ENCODE data around the gene ELOVL5. TPM values are rescaled to one million over a fixed set of nuclear protein-coding genes. Genes with fewer than 3 reads are reported as not detected.
"Not testable (repeated sequence)": the region's sequence is repeated elsewhere in the genome, so short reads cannot be mapped to it uniquely, and the experiment has no call there.

The ELOVL5 gene
- total RNA-seq, 1 donor from 2014 or later, result 97.7 TPM

DNA sequence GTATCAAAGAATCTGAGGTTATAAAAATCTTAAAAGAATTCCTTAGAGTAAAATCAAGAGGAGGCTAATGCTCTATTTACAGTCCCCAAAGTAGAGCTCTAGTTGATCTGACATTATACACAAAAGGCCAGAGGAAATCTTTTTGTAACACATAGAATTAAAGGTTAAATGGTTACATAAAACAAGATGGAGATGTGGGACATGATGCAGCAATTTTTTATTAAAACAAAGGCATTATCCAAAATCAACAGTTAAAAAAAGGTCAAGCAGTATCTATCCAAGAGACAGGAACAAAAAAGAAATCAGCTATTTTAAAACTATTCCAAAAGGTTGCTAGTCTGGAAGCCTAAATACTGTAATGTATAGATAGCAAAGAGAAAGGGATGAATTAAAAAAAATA, 20.4 kb downstream of the ELOVL5 start:
- no peak for DNase-seq (ENCODE audit: low spot score)

GRCh38 chr6:53327017-53327395, 21.7 kb downstream of the ELOVL5 start:
- DNase-seq (ENCODE audit: low spot score), result peak; percentile 29

DNA sequence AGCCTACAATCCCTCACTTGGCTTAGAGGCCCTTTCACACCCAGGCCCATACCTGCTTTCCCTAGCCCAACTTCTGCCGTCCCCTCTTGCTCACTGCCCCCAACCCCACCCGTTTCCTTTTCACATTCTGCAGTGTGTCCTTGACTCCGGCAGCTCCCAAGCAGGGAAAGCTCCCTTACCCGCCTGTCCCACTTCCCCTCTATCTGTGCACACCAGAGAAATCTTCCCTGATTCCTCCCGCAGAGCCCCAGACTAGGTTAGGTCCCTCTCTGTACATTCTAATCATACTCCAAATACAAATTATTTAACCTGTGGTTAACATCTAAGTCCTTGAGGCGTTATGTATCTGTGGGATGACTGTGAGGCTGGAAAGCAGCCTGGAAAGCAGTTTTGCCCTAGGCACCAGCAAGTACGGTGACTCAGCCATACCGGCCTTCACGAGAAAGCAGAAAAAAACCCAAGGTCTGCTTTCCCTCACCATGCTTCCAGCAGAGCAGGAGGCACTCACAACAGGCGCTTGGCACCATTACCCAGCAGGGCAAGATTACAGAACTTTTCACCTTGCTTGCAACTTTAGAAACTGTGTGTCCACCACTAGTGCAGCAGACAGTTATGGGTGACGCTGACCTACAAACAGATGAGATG, 22.3 kb downstream of the ELOVL5 start:
- DNase-seq (ENCODE audit: low spot score), result peak; percentile 89

GRCh38 chr6:53325785-53326184, 23.0 kb downstream of the ELOVL5 start:
- peak; percentile 26 for DNase-seq (ENCODE audit: low spot score)

GRCh38 chr6:53322188-53323029, 26.3 kb downstream of the ELOVL5 start:
- peak; percentile 21 for DNase-seq (ENCODE audit: low spot score)

GRCh38 chr6:53321701-53322100, 27.0 kb downstream of the ELOVL5 start:
- DNase-seq (ENCODE audit: low spot score), result no peak

DNA sequence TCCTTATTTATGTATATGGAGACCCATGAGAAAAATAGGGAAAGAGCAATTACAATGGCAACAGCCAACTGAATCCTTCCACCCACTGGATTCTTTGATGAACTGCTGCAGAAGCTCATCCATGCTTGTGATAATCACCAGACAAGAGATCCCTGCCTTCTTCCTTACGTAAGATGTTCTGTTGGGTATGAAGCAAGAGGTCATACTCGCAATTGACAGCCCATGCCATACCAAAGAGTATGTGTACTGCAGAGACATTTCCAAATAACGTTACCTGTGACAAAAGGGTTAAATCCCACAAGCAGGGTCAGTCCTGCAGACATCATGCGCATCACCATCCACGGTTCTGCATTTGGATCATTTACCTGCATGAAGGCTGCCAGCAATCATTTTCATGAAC, 27.8 kb downstream of the ELOVL5 start:
- no peak for DNase-seq (ENCODE audit: low spot score)

GRCh38 chr6:53318429-53318828, 30.3 kb downstream of the ELOVL5 start:
- no peak for DNase-seq (ENCODE audit: low spot score)

DNA sequence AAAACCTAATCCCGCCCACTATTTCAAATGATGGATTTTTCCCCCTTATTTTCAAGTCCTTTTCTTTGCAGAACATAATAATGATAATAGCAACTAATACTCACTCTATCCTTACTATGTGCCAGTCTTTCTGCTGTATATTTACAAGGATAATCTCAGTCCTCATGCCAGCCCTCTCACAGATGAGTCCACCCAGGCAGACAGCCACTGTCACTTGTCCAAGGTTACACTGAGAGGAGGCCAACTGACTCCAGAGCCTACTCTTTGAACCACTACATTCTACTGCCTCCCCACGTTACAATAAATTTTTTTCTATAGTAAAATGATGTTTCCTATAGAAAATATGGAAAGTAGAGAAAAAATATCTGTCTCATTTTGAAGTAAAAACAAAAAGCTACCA, 30.9 kb downstream of the ELOVL5 start:
- DNase-seq (ENCODE audit: low spot score), result no peak

DNA sequence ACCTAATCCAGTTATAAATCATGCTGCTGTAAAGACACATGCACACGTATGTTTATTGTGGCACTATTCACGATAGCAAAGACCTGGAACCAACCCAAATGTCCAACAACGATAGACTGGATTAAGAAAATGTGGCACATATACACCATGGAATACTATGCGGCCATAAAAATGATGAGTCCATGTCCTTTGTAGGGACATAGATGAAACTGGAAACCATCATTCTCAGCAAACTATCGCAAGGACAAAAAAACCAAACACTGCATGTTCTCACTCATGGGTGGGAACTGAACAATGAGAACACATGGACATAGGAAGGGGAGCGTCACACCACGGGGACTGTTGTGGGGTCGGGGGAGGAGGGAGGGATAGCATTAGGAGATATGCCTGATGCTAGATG, 31.5 kb downstream of the ELOVL5 start:
- DNase-seq (ENCODE audit: low spot score), result not testable (repeated sequence)

GRCh38 chr6:53316142-53316541, 32.6 kb downstream of the ELOVL5 start:
- no peak for DNase-seq (ENCODE audit: low spot score)

DNA sequence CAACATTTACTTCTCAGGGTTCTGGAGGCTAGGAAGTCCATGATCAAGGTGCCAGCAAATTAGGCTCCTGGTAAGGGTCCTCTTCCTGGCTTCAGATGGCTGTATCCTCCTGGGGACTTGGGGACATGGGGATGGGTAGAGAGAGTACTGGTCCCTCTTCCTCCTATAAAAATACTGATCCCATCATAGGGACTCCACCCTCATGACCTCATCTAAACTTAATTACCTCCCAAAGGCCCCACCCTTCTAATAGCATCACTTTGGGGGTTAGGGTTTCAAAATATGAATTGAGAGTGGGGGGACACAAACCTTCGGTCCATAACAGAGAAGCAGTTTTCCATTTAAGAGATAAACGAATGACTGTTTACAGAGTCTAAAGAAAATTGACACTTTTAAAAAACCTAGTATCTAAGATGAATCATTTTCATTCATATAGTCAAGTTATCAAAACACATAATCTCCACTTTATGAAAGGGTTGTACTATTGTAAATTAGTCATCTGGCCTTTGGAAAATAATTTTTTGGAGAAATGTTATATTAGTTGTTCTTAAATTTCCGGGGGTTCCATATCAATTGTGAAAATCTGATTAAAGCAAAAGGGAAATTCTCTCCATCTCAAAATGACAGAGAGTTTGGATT, 33.5 kb downstream of the ELOVL5 start:
- DNase-seq (ENCODE audit: low spot score), result no peak

GRCh38 chr6:53313784-53314400, 34.9 kb downstream of the ELOVL5 start:
- peak; percentile 46 for DNase-seq (ENCODE audit: low spot score)

DNA sequence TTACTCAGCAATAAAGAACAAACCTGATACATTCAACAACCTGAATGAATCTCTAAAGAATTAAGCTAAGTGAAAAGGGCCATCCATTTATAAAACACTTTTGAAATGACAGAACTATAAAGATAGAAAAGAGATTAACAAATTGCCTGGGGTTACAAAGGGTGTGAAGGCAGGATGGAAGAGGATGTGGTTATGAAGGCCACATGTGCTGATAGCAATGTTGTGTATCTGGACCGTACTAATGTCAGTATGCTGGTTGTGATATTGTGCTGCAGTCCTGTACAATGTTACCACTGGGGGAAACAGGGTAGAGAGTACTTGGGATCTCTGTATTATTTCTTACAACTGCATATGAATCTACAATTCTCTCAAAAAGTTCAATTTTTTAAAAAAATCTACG, 36.4 kb downstream of the ELOVL5 start:
- no peak for DNase-seq (ENCODE audit: low spot score)

DNA sequence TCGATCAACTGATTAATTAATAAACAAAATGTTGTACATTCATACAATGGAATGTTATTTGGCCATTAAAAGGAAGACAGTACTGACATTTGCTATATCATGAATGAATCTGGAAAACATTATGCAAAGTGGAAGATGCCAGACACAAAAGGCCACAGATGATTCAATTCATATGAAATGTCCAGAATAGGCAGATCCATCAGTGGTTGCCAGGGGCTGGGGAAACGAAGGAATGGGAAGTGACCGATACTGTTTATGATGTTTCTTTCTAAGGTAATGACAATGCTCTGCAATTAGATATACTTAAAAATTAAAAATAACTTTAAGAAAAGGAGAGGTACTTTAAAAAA, 37.2 kb downstream of the ELOVL5 start:
- DNase-seq (ENCODE audit: low spot score), result no peak

- no peak for DNase-seq (ENCODE audit: low spot score)
Measured at GRCh38 chr6:53310771-53311585, 37.8 kb downstream of the ELOVL5 start.

GRCh38 chr6:53309901-53310300, 38.8 kb downstream of the ELOVL5 start:
- no peak for DNase-seq (ENCODE audit: low spot score)

DNA sequence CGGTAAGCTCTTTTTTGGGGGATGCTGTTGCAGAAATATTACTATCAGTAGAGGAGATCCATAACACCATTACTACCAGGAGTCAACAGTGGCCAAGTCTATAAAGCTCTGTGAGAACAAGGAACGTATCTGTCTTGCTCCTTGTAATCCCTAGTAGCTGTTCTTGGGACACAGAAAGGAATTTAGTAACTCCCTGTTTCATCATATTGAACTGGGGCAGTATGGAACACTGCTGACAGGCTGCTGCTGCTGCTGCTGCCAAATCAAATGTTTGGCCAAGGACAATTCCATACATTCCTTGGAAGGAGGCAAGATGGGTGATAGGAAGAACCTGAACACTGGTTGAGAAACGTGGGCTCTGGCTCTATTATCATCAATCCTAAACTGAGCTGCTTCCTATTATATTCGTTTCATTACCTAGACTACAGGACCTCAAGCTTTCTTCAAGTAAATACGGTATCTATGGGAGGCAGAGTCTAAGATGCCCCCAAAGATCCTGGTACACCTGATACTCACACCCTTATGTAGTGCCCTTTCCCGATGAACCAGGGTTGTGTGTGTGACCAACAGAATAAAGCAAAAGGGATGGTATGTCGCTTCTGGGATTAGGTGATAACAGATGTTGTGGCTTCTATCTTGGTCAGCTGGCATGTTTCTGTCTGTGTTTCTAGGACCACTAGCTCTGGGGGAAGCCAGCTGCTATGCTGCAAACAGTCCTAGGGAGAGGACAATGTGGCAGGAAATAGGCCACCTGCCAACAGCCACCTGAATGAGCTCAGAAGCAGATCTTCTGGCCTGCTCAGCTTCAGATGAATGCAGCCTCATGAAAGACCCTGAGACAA, 39.5 kb downstream of the ELOVL5 start:
- DNase-seq (ENCODE audit: low spot score), result peak; percentile 57

DNA sequence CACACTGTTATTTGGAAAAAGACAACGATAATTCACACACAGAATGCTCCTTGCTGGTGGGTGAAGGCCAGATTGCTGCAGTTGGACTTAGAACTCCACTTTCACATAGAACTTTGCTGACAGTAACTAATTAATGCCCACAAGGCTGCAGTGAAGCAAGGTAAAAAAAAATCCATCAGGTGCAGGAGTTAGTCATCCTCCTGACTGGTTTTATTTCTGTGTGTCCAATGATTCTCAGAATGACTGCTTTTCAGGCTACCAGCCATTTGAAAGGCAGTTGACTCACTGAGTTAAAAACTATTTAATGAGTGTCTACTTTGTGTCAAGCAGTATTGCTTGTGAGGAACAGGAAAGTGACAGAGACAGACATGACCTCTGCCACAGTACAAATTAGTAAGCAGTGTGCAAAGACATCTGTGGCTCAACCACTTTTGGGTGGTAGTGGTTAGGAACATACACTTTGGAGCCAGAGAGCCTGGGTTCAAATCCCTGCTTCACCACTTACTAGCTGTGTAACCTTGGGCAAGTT, 41.9 kb downstream of the ELOVL5 start:
- DNase-seq (ENCODE audit: low spot score), result no peak

DNA sequence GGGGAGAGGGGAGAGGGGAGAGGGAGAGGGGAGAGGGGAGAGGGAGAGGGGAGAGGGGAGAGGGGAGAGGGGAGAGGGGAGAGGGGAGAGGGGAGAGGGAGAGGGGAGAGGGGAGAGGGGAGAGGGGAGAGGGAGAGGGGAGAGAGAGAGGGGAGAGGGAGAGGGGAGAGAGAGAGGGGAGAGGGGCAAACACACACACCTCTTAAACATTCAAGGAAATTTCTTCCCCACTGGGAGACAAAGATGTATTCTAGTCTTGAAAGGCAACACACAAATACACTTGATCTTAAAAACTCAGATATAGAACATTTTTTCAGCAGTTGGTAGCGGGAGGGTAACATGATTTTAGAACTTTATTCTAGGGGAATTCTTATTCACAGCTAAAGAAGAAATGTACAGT, 42.5 kb downstream of the ELOVL5 start:
- DNase-seq (ENCODE audit: low spot score), result not testable (repeated sequence)

Data from umbilical cord (tissue), 2 donors.